ENCODE results near the gene CTSH.

The CTSH gene

DNA sequence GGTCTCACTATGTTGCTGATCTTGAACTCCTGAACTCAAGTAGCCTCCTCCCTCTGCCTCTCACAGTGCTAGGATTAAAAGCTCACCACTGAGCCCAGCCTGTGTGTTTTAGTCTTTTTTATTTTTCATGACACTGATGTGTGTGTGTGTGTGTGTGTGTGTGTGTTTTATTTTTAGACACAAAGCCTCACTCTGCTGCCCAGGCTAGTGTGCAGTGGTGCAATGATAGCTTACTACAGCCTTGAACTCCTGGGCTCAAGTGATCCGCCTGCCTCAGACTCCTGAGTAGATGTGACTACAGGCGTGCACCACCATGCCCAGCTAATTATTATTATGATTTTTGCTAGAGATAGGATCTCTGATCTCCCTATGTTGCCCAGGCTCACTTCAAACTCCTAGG lies 23.3 kb upstream of the CTSH start:
- no peak for DNase-seq (ENCODE audit: insufficient read length, low spot score)
- FAIRE-seq: no peak

DNA sequence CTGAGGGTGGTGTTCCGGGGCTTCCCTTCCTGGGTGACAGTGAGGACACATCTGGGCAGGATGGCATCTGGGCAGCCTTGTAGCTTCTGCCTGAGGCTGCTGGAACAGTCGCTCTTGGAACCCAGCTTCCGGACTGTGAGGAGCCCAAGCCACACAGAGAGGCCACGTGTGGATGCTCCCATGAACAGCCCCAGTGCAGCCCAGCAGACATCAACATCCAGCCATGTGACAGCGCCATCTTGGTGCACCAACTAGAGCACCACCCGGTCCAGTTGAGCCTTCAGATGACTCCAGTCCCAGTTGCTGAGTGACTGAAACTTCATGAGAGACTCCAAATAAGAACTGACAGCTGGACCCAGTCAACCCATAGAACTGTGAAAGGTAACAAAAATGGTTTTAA lies 15.5 kb upstream of the CTSH start:
- no peak for TF ChIP-seq POLR2A (IDR thresholded peaks at IDR 0.05; ENCODE audit: low read depth, low read length)
- DNase-seq (ENCODE audit: insufficient read length, low spot score): no peak
- no peak for FAIRE-seq

More for the DNA sequence above, 23.3 kb upstream of the CTSH start:
- TF ChIP-seq POLR2A (IDR thresholded peaks at IDR 0.05; ENCODE audit: low read depth, low read length): no peak

DNA sequence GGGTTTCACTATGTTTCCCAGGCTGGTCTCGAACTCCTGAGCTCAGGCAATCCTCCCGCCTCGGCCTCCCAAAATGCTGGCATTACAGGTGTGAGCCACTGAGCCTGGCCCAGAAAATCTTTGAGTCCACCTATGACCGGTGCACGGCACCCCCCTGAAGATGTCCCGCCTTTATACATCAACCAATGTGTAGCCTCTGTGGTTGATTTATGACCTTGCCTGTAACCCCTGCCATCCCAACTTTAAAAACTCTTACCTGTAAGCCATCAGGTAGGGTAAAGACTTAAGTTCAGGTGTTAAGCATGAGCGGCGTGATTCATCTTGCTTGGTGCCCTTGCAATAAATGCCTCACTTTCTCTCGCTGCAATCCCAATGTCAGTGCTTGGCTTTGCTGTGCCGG lies 14.5 kb upstream of the CTSH start:
- no peak for TF ChIP-seq POLR2A (IDR thresholded peaks at IDR 0.05; ENCODE audit: low read depth, low read length)
- FAIRE-seq (no peak), DNase-seq (ENCODE audit: insufficient read length, low spot score) (no peak)

DNA sequence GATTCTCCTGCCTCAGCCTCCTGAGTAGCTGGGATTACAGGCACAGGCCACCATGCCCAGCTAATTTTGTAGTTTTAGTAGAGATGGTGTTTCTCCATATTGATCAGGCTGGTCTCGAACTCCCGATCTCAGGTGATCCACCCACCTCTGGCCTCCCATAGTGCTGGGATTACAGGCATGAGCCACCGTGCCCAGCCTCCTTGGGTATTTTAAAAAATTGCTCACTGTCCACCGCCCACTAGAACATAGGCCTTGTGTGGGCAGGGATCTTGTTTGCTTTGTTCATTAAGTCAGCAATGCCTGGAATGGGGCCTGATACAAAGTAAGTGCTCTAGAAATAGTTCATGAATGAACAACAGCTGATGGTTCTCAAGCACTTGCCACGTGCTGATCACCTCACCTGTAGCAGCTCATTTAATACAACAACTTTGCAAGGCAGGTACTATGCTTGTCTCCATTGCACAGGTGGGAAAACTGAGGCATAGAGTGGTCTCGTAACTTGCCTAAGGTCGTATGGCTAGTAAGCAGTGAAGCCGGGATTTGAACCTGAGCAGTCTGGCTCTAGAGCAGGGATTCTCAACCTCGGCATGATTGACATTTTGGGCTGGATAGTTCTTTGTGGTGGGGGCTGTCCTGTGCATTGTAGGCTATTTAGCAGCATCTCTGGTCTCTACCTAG lies 12.7 kb upstream of the CTSH start:
- no peak for FAIRE-seq

DNA sequence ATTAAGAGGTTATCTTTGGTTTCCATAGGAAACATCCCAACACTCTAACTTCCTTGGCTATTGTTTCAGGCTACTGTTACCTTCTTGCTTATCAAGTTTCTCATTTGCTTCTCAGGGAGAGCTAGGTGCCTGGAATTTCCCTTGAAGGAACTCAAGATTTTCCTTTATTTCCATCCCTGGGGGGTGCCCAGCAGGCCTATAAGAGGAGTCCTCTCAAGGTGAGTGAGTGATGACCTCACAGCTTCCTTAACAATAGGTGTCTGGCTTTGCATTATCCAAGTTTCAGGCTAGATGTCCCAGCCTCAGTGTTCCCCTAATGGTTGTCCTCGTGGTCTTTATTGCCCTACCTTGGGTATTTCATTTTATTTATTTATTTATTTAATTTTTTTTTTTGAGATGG lies 12.1 kb upstream of the CTSH start:
- FAIRE-seq (no peak), DNase-seq (ENCODE audit: insufficient read length, low spot score) (no peak)
- TF ChIP-seq POLR2A (IDR thresholded peaks at IDR 0.05; ENCODE audit: low read depth, low read length): no peak

More for the DNA sequence above, 12.7 kb upstream of the CTSH start:
- no peak for TF ChIP-seq POLR2A (IDR thresholded peaks at IDR 0.05; ENCODE audit: low read depth, low read length)
- no peak for DNase-seq (ENCODE audit: insufficient read length, low spot score)

DNA sequence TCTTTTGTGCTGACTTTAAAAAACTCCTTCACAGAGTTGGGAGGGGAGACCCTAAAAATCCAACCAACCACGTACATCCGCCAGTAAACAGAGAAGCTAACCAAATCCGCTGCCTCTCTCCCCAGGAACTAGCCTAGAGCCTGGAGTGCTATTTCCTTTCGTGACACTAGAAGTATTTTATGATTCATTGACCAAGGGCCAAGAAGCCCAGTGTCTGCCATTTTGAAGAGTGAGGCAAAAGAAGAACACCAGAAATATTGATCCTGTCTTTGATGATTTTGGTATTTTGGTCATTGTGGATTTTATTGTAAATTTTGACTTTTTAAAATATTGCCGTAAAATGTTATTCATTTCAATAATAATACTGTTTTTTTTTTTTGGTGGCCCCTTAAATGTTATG lies 10.5 kb upstream of the CTSH start:
- DNase-seq (ENCODE audit: insufficient read length, low spot score) (no peak), FAIRE-seq (no peak)
- no peak for TF ChIP-seq POLR2A (IDR thresholded peaks at IDR 0.05; ENCODE audit: low read depth, low read length)

DNA sequence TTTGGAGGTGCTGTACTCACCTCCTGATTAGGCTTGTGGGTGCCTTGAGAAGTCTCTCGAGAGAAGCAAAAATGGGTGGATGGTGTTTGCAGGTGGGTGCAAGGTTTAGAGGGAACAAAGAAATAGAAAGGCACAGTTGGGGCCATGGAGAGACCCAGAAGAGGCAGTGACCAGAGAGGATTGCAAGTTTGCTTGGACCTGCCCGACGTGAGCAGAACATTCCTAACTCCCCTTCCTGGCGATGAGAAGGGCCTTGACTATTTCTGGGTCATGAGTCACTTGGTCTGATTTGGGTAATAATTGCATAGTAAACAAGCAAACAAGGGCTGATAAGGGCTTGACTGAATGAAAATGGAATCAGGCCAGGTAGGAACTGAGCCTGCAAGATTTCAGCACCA lies 7.0 kb upstream of the CTSH start:
- peak; percentile 40 for DNase-seq (ENCODE audit: insufficient read length, low spot score)
- no peak for TF ChIP-seq POLR2A (IDR thresholded peaks at IDR 0.05; ENCODE audit: low read depth, low read length)
- no peak for FAIRE-seq

DNA sequence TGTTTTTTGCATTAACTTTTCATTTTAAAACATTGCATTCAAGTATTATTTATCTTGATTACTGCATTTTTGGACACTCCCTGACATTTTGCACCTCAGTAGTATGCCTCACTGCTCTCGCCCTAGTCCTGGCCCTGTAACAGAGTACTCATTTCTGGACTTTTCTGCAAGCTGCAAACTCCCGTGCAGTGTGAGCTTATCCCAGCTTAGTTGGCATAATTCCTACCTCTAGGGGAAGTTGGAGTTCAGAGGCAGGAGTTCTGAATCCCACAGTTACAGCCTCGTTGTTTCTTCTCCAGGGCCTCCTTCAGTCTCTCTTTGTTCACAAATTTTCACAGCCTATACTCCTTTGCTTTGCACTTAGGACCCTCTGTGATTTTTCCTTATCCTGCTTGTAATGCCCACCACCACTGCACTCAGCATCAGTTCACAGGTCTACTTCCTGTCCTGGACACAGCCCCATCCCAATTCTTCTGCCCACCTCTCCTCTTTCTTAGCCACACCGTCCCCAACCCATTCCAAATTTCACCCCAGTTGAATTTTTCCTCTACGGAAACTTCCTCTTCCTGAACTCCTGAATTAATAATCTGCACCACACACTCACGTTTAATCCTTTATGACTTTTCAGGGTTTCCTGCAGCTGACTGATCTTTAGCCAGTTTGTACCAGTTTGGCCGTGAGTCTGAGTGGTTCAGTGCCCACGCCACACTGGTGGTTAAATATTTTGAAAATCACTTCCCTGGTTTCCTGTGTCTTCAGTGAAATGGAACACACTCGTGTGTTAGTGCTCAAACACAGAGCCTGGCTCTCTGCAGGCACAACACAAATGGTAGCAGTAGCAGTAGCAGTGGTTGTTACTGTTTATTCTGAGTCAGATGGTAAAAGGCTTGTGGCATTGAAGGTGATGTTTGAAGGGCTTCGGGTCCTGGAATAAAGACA lies 6.3 kb upstream of the CTSH start:
- FAIRE-seq (no peak), DNase-seq (ENCODE audit: insufficient read length, low spot score) (peak; percentile 33)
- no peak for TF ChIP-seq POLR2A (IDR thresholded peaks at IDR 0.05; ENCODE audit: low read depth, low read length)

DNA sequence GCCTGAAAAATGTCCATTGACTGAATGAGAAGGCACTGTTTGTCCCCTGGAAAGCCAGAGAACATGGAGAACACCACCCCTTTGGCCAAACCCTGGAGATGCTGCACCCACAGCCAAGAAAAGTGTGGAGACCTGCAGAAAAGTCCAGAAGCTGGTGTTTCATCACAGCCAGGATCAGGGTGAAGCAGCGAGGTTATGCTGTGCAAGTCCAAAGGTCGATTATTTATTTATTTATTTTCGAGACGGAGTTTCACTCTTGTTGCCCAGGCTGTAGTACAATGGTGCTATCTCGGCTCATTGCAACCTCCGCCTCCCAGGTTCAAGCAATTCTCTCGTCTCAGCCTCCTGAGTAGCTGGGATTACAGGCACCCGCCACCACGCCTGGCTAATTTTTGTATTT lies 5.5 kb upstream of the CTSH start:
- FAIRE-seq (no peak), DNase-seq (ENCODE audit: insufficient read length, low spot score) (no peak)
- TF ChIP-seq POLR2A (IDR thresholded peaks at IDR 0.05; ENCODE audit: low read depth, low read length): no peak

DNA sequence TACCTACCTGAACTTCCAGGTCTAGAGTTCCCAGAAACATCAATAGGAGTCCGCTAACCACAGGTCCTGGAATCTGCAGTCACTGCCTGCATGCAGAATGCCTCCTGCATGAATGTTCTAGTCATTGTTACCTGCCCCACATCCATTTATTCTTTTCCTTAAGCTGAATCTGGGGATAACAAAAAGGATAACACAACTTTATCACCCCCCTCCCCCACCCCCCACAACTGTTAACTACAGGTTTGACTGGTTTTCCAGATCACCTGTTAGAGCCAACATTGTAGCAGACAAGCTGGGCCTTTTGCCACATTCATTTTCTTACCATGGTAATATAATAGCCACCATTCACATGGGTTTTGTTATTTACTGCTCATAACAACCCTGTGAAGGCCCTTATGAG lies 4.6 kb upstream of the CTSH start:
- DNase-seq (ENCODE audit: insufficient read length, low spot score): no peak
- FAIRE-seq: no peak
- no peak for TF ChIP-seq POLR2A (IDR thresholded peaks at IDR 0.05; ENCODE audit: low read depth, low read length)

DNA sequence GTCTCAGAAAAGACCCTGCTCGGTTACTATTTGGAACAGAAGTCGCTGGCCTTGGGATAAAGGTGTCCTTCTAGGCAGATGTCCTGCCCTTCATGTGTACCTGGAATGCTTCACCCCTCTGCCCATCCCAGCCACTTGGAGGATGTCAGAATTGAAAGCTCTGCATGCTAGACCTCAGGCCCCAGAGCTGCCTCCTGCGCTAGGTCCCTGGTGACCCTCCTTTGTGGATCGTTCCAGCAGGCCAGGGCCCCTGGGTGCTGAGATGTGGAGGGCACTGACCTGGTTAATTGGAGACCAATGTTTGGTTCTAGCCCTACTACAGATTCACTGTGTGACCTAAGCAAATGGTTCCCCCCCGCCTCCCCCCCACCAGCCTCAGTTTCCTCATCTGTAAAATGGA lies 2.7 kb upstream of the CTSH start:
- FAIRE-seq (no peak), DNase-seq (ENCODE audit: insufficient read length, low spot score) (no peak)

DNA sequence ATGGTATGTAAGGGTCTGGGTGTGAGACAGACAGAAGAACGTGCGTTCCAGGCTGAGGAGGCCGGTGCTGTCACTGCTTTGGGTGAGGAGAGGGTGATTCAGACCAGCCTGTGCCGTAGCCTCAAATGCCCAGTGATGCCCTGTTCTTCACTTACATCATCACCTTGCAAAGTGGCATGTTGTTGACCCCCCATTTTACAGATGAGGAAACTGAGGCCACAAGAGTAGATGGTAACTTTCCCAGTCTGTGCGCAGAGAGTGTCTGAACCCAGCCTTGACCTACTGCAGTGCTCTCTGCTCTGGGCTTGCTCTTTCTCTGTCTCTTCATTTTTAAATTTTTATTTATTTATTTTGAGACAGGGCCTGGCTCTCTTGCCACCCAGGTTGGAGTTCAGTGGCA lies 1.6 kb upstream of the CTSH start:
- TF ChIP-seq POLR2A (IDR thresholded peaks at IDR 0.05; ENCODE audit: low read depth, low read length): no peak
- FAIRE-seq (no peak), DNase-seq (ENCODE audit: insufficient read length, low spot score) (no peak)

More for the DNA sequence above, 2.7 kb upstream of the CTSH start:
- TF ChIP-seq POLR2A (IDR thresholded peaks at IDR 0.05; ENCODE audit: low read depth, low read length): no peak

DNA sequence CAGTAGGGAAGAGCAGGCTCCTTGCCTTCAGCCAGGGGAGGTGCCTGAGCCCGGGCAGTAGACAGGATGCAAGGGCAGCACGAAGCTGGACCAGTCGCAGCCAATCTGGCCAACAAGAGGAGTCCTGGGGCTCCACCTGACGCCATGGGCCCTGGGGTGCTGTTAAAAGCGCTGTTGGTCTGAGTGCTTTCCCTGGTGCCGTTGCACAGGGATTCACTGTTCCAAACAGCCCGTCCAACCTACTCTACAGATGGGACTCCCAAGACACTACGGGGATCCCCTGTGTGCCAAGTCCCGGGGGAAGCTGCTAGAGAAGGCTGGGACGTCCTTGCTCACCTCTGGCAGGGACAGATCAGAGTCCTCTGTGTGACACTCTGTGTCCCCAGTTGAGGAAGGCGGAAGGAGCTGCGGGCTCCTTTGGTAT lies 632 bp downstream of the CTSH start:
- FAIRE-seq (no peak), DNase-seq (ENCODE audit: insufficient read length, low spot score) (no peak)
- TF ChIP-seq POLR2A (IDR thresholded peaks at IDR 0.05; ENCODE audit: low read depth, low read length): no peak

DNA sequence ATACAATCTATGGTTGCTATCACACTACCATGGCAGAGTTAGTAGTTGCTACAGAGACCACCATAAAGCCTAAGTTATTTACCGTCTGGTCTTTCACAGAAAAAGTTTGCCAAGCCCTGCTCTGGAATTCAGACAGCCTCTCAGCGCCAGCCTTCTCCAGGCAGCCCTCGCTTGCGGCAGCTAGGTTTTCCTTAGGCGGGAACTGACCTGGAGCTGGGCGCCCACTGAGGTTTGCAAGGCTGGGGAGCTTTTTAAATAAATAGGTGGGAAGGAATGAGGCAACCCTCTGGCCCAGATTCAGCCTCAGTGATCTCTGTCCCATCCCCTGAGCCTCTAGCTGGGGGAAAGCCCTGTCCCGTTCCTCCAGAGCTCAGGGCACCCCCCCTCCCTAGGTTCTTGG lies 1.2 kb downstream of the CTSH start:
- no peak for TF ChIP-seq POLR2A (IDR thresholded peaks at IDR 0.05; ENCODE audit: low read depth, low read length)
- no peak for DNase-seq (ENCODE audit: insufficient read length, low spot score)
- no peak for FAIRE-seq

DNA sequence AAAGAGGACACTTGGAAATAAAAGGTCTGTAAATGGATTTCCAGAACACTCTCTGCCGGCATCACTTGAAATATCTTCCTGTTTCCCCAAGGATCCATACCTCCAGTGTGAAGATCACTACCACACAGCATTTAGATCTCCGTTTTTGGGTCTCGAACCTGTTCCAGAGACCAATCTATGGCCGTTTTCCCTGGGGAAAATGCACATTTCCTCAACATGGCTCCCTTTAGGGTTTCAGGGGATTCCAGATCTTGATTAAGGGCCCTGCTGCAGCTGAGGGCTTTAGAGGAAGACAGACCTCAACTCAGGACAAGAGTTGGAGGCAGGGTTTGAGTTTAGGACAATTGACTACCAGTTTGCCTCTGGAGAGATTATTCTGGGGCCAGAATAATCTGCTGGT lies 2.1 kb downstream of the CTSH start:
- DNase-seq (ENCODE audit: insufficient read length, low spot score): no peak
- no peak for TF ChIP-seq POLR2A (IDR thresholded peaks at IDR 0.05; ENCODE audit: low read depth, low read length)
- FAIRE-seq: no peak

Measured in H54 (cell line).